ENCODE measurements around the gene PLIN4.

Gene PLIN4

DNA sequence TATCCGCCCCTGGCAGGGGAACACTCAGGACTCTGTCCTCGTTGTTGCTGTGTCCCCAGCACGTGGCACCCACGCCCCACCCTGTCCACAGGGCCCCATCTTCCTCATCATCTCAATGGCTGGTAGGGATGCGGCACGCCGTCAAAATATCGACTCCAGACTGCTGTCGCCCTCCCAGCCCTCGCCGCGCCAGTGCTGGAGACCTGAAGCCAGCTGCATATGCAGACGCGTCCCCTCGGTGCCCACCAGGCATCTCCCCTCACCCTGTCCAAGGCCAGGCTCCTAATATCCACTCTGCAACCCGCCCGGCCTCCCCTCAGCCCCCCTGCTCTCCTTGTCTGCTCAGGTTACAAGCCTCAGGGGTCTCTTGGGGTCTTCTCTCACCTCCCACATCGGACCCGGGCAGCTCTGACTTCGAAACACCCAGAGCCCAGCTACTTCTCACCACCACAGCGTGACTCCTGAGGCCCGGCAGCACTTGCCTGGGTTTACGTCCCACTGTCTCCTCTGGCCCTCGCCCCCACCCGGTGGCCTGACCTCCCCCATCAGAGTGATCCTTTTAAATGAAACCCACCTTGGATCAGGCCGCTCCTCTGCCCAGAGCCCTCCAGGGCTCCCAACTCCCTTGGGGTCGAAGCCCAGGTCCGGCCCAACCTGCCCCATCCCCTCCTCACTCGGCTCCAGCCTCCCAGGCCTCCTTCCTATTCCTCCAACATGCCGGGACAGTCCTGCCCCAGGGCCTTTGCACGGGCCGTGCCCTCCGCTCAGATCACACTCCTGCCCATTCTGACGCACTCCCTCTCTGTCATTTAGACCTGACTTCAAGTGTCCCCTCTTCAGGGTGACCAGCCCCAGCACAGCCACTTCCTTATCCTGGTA, 12.5 kb downstream of the PLIN4 start:
- DNase-seq, result no peak

DNA sequence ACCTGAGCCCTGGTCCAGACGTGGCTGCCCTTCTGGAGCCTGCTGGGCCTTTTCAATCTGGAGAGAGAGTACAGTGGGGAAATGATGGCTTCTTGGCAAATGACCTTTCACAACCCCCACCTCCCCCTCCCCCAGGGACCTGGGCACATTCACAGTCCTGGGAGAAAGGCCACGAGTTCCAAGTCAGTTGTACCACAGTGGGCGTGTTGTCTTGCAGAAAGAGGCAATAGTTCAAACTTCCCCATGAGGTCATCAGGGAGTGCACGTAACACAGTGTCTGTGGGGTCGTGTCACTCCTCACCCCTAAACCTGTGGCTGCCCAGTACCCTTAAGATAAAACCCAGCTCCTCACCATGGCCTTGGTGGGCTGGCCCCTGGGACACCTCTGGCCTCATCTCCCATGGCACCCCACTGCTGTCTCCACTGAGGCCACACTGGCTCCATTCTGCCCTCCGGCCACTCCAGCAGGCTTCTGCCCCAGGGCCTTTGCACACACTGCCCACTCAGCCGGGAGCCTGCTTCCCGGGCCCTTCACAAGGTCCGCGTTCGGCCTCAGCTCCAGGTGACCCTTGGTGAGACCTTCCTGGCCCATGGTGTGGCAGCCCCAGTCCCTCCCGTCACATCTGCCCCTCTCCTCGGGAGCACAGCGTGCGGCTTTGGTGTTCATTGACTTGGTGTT, 13.3 kb downstream of the PLIN4 start:
- no peak for DNase-seq

- no peak for DNase-seq
Measured at GRCh38 chr19:4504297-4504701, 14.0 kb downstream of the PLIN4 start.

- no peak for DNase-seq
Measured at GRCh38 chr19:4503825-4504170, 14.5 kb downstream of the PLIN4 start.

DNA sequence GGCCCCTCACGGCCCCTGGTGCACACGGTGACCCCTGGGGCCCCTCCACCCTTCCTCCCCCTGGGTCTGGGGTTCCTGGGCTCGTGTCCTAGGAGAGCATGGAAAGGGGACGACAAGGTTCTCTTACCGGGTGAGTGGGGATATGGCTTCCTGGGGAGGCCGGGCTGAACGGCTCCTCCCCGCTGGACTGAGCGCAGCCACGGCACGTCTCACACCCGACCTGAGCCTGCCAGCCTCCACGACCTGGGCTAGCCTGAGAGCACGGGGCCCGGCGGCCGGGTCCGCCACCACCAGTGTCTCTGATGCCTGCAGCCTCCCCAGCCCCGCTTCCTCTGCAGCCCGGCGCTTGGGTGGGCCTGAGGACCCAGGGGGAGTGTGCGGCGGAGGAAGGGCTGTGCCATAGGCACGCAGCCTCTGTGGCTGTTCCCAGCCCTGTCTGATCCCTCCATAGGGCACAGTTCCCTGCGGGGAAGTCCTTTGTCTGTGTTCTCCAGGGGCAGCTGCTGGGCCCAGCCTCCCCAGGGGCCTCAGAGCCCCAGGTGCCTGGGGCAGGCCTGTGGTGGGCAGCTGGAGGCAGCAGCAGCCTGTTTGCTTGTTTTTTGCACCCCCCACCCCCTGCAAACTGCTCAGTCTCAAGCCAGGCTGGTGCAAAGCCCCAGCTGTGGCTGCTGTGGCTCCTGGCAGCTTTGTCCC, 15.0 kb downstream of the PLIN4 start:
- DNase-seq, result no peak

DNA sequence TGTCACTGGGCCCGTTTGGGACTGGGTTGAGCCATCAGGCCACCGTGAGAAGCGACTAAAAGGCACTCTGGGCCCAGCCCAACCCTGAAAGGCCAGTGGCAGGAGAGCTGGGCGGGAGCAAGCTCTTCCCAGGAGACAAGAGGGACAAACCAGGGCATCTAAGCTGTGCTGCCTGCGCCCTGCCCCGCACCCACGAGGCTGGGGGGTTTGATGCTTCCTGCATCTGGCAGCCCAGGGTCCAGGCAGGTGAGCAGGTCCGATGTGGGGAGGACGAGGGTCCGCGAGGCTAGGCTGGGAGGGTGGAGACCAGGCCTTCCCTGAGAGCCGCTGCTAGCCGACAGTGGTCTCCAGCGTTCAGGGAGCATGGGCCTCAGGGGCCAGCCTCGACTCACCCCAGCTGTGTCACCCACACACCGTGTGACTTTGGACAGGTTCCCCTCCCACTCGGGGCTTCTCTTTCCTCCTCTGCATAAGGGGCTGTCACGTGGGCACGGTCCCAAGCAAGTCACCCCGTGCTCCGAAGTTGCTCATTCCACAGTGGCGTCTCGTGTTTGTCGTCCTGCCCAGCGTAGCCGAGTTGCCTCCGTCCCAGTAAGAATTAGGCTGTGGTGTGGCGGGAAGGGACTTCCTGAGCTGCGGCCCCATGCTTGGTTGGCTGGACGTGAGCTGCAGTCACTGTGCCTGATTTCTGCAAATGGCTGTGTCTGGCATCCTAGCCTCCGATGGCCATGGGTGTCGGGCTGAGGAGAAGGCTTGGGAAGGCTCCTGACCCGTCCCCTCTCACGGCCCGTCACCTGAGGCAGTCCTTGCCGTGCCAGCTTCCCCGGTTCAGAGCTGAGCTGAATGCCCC, 15.8 kb downstream of the PLIN4 start:
- no peak for DNase-seq

- DNase-seq, result no peak
Measured at GRCh38 chr19:4501691-4502090, 16.6 kb downstream of the PLIN4 start.

GRCh38 chr19:4500841-4501591, 17.3 kb downstream of the PLIN4 start:
- DNase-seq, result no peak

- no peak for DNase-seq
Measured at GRCh38 chr19:4499855-4500254, 18.4 kb downstream of the PLIN4 start.

- no peak for DNase-seq
Measured at GRCh38 chr19:4499318-4499717, 19.0 kb downstream of the PLIN4 start.

- DNase-seq, result no peak
Measured at GRCh38 chr19:4498694-4499093, 19.6 kb downstream of the PLIN4 start.

- no peak for DNase-seq
Measured at GRCh38 chr19:4497770-4498389, 20.4 kb downstream of the PLIN4 start.

- no peak for DNase-seq
Measured at GRCh38 chr19:4496304-4496703, 22.0 kb downstream of the PLIN4 start.

- no peak for DNase-seq
Measured at GRCh38 chr19:4495471-4495870, 22.8 kb downstream of the PLIN4 start.

- no peak for DNase-seq
Measured at GRCh38 chr19:4494691-4495064, 23.6 kb downstream of the PLIN4 start.

GRCh38 chr19:4493929-4494690, 24.2 kb downstream of the PLIN4 start:
- no peak for DNase-seq

DNA sequence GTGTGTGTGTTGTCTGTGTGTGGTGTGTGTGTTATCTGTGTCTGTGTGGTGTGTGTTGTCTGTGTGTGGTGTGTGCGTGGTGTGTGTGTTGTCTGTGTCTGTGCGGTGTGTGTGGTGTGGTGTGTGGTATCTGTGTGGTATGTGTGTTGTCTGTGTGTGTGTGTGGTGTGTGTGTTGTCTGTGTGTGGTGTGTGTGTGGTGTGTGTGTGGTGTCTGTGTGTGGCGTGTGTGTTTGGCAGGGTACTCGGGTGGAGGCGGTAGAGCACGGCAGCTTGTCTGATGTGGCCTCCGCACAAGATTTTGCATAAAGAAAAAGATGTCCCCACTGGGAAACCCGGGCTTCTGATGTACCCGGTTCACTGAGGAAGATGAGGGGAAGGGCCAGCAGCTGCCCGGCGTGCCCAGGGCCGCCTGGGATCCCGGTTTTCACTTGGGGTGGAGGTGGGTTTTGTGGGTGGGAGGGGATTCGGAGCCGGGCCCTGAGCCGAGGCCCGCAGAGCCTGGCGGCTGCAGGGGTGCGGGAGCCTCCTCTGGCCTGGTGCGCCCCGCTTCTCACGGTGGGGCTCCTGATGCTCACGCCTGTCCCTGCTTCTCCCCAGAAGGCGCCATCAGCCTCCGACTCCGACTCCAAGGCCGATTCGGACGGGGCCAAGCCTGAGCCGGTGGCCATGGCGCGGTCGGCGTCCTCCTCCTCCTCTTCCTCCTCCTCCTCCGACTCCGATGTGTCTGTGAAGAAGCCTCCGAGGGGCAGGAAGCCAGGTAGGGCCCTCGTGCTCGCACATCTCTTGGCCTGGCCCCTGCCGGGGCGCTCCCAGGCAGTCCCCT, 25.0 kb downstream of the PLIN4 start:
- DNase-seq, result no peak

DNA sequence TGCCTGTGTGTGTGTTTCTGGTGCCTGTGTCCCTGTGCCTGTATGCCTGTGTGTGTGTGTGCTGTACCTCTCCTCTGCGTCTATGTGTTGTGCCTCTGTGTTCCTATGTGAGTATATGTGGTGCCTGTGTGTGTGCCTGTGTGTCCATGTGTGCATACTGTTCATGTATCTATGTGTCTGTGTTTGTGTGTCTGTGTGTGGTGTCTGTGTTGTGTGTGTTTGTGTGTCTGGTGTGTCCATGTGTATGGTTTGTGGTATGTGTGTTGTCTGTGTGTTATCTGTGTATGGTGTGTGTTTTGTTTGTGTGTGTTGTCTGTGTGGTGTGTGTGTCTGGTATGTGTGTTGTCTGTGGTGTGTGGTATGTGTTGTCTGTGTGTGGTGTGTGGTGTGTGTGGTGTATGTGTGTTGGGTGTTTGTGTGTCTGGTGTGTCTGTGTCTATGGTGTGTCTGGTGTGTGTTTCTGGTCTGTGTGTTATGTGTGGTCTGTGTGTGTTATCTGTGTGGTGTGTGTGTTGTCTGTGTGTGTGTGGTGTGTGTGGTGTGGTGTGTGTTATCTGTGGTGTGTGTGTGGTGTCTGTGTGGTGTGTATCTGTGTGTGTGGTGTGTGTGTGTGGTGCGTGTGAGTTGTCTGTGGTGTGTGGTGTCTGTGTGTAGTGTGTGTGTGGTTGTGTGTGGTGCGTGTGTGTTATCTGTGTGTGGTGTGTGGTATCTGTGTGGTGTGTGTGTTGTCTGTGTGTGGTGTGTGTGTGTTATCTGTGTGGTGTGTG, 25.8 kb downstream of the PLIN4 start:
- no peak for DNase-seq

GRCh38 chr19:4491446-4491845, 26.8 kb downstream of the PLIN4 start:
- DNase-seq, result no peak

Measured in islet precursor cell (in vitro differentiated cells).